Measurements from ENCODE around the gene CCK.

DNA sequence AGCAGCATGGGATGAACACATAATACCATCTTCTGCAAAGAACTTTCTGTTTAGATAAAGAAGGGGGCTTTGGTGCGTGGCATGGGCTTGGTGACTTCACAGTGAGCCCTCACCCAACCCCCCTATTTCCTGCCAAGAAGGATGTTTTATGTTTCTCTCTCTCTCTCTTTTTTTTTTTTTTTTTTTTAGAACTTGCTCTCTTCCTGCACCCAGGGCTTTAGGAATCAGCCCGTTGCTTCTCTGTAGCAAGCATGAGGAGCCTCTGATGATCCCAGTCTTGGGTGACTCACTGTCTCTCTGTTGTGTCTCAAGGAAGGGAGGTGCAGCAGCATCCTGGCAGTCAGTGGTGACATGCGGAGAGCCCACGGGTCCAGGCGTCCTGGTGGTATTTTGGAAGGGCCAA is 49.1 kb downstream of the CCK start:
- TF ChIP-seq, protein P1, sequence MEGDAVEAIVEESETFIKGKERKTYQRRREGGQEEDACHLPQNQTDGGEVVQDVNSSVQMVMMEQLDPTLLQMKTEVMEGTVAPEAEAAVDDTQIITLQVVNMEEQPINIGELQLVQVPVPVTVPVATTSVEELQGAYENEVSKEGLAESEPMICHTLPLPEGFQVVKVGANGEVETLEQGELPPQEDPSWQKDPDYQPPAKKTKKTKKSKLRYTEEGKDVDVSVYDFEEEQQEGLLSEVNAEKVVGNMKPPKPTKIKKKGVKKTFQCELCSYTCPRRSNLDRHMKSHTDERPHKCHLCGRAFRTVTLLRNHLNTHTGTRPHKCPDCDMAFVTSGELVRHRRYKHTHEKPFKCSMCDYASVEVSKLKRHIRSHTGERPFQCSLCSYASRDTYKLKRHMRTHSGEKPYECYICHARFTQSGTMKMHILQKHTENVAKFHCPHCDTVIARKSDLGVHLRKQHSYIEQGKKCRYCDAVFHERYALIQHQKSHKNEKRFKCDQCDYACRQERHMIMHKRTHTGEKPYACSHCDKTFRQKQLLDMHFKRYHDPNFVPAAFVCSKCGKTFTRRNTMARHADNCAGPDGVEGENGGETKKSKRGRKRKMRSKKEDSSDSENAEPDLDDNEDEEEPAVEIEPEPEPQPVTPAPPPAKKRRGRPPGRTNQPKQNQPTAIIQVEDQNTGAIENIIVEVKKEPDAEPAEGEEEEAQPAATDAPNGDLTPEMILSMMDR (IDR thresholded peaks at IDR 0.05) = no peak
- TF ChIP-seq POLR2A (IDR thresholded peaks at IDR 0.05) = no peak

Data from stomach (tissue), 4 donors.